Uterus (tissue), 2 donors: ENCODE results near the gene FARS2.

Source experiments
- POLR2A ChIP-seq, 2 donors: fragments of 450-650 bp; IDR thresholded peaks; one replicate each; pipeline ENCODE4 v1.6.1; 2016; ENCODE audit warnings: antibody characterized with exemption in 2 of 2, mild to moderate bottlenecking in 1 of 2, moderate library complexity in 1 of 2
- TF ChIP-seq, protein P1 (sequence below), 4 experiments: fragments of 200-600 bp in 2 of 4; fragments of 450-650 bp in 2 of 4; sonication (generic) in 2 of 4; IDR thresholded peaks; one replicate each; pipeline ENCODE4 v1.5.1; 2016 to 2019; ENCODE audit warnings: antibody characterized with exemption in 4 of 4, mild to moderate bottlenecking in 2 of 4, moderate library complexity in 1 of 4

DNA sequence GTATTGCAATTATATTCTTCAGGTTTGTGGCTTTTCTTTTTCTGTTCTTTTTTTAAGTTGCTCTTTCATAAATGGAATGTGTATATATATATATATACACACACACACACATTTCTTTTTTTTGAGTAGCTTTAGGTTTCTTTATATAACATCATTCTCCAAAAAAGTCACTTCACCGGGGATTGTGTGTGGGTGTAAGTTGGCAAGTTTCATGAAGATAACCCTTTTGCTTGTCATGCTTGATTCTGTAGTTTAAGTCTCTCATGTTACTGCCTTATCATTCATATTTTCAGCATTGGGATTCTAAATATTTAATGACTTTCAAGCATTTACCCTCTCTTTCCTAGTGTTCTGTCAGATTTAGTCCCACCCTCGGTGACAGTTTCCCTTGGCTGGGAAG is 181.0 kb downstream of the FARS2 start:
- TF ChIP-seq, protein P1, sequence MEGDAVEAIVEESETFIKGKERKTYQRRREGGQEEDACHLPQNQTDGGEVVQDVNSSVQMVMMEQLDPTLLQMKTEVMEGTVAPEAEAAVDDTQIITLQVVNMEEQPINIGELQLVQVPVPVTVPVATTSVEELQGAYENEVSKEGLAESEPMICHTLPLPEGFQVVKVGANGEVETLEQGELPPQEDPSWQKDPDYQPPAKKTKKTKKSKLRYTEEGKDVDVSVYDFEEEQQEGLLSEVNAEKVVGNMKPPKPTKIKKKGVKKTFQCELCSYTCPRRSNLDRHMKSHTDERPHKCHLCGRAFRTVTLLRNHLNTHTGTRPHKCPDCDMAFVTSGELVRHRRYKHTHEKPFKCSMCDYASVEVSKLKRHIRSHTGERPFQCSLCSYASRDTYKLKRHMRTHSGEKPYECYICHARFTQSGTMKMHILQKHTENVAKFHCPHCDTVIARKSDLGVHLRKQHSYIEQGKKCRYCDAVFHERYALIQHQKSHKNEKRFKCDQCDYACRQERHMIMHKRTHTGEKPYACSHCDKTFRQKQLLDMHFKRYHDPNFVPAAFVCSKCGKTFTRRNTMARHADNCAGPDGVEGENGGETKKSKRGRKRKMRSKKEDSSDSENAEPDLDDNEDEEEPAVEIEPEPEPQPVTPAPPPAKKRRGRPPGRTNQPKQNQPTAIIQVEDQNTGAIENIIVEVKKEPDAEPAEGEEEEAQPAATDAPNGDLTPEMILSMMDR (IDR thresholded peaks at IDR 0.05), result no peak
- TF ChIP-seq POLR2A (IDR thresholded peaks at IDR 0.05), result no peak
